Measurements from ENCODE around the gene P2RX3. TPM values are rescaled to one million over a fixed set of nuclear protein-coding genes. Genes with fewer than 3 reads are reported as not detected.
"Not testable (repeated sequence)": the region's sequence is repeated elsewhere in the genome, so short reads cannot be mapped to it uniquely, and the experiment has no call there.

P2RX3 gene
- total RNA-seq, 1 donor, result not detected

DNA sequence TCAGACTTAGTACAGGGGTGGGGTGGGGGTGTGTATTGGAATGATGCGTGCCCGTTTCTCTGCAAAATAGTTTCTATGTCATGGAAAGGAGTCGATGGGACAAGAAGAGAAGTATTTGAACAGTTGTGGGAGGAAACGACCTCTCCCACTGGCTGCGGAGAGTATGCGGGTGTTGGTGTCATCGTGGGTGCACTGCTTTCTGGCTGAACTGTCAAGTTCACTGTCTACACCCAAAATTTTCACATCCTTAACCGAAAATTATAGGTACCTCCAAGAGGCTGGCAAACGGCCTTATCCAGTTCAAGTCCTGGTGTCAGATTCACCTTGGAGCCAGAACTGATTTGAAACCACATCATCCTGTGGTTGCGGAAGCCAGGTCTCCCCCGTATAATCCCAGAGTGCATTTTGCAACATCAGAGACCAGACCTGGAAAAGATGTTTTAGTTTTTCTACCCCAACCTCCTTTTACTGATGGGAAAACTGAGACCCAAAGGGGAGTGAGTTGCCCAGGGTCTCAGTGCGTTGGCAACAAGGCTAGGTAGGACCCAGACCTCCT is 2.0 kb upstream of the P2RX3 start:
- no peak for DNase-seq (ENCODE audit: low read depth)
- TF ChIP-seq, protein P1, sequence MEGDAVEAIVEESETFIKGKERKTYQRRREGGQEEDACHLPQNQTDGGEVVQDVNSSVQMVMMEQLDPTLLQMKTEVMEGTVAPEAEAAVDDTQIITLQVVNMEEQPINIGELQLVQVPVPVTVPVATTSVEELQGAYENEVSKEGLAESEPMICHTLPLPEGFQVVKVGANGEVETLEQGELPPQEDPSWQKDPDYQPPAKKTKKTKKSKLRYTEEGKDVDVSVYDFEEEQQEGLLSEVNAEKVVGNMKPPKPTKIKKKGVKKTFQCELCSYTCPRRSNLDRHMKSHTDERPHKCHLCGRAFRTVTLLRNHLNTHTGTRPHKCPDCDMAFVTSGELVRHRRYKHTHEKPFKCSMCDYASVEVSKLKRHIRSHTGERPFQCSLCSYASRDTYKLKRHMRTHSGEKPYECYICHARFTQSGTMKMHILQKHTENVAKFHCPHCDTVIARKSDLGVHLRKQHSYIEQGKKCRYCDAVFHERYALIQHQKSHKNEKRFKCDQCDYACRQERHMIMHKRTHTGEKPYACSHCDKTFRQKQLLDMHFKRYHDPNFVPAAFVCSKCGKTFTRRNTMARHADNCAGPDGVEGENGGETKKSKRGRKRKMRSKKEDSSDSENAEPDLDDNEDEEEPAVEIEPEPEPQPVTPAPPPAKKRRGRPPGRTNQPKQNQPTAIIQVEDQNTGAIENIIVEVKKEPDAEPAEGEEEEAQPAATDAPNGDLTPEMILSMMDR (IDR thresholded peaks at IDR 0.05; ENCODE audit: insufficient read depth, low read length), result no peak
- H3K4me3 ChIP-seq (ENCODE audit: low read depth, low read length), result peak overlapping the region; percentile 85

DNA sequence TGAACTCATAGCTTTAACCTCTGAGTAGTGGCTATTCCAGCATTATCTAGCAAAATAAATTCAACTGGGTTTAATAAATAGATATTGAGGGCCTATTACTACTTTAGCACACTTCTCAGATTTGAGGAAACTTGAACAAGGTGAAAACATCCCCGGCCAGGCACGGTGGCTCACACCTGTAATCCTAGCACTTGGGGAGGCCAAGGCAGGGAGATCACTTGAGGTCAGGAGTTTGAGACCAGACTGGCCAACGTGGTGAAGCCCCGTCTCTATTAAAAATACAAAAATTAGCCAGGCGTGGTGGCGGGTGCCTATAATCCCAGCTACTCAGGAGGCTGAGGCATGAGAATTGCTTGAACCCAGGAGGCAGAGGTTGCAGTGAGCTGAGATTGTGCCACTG is 1.3 kb upstream of the P2RX3 start:
- H3K4me3 ChIP-seq (ENCODE audit: low read depth, low read length); DNase-seq (ENCODE audit: low read depth): not testable (repeated sequence)

- no peak overlapping the region for H3K4me3 ChIP-seq (ENCODE audit: low read depth, low read length)
- DNase-seq (ENCODE audit: low read depth), result no peak
- TF ChIP-seq, protein P1 (IDR thresholded peaks at IDR 0.05; ENCODE audit: insufficient read depth, low read length), result no peak
Observed at GRCh38 chr11:57339328-57339727, 1.2 kb downstream of the P2RX3 start.

GRCh38 chr11:57340039-57340615 is 2.0 kb downstream of the P2RX3 start:
- TF ChIP-seq, protein P1 (IDR thresholded peaks at IDR 0.05; ENCODE audit: insufficient read depth, low read length), result no peak
- H3K4me3 ChIP-seq (ENCODE audit: low read depth, low read length), result no peak overlapping the region
- DNase-seq (ENCODE audit: low read depth), result no peak

DNA sequence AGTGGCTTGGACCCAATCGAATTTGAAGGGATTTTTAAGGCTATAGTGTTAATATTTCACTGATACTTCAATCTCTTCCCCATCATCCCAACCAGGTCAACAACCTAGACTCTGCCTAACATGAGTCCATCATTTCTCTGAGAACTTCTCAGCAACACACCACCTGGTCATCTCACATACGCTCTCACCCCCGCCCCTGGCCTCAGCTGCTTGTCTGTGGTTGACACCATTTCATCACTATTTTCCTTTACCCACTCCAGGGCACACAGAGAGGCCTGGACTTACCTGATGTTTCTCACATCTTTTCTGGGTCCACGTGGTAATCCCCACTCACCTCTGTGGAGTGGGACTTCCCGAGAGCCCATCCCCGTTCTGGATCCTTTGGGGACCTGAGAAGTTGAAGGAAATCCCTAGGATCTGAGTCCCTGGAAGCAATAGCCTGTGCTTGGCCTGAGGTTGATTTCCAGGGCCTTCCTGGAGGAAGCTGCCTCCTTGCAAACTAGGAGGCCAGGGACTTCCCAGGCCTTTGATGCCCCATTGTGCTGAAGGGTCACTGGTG is 3.2 kb downstream of the P2RX3 start:
- no peak overlapping the region for H3K4me3 ChIP-seq (ENCODE audit: low read depth, low read length)
- no peak for DNase-seq (ENCODE audit: low read depth)
- TF ChIP-seq, protein P1 (IDR thresholded peaks at IDR 0.05; ENCODE audit: insufficient read depth, low read length), result no peak

- TF ChIP-seq, protein P1 (IDR thresholded peaks at IDR 0.05; ENCODE audit: insufficient read depth, low read length), result no peak
- no peak for DNase-seq (ENCODE audit: low read depth)
Observed at GRCh38 chr11:57342702-57343101, 4.5 kb downstream of the P2RX3 start.

DNA sequence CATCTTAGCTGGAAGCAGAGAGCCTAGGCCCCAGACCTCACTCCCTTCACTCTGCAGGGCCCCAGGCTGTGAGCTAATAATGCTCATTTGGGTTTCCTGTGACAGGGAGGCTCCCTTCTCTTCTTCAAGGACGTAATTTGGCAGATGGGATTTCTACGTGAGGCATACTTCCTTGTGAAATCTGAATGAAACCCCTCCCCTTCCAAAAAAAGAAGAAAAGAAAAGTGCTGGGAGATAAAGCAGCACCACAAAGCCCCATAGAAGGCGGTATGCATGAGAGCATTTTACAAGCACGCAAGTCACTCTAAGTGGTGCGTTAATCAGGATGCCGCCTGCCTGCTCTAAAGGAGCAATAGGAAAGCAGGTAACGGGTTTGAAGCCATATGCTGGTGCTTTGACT is 5.7 kb downstream of the P2RX3 start:
- DNase-seq (ENCODE audit: low read depth), result no peak
- H3K4me3 ChIP-seq (ENCODE audit: low read depth, low read length), result no peak overlapping the region
- TF ChIP-seq, protein P1 (IDR thresholded peaks at IDR 0.05; ENCODE audit: insufficient read depth, low read length), result no peak

More at GRCh38 chr11:57342702-57343101, 4.5 kb downstream of the P2RX3 start:
- no peak overlapping the region for H3K4me3 ChIP-seq (ENCODE audit: low read depth, low read length)

All from fibroblast of the aortic adventitia (primary cell).